ENCODE data around the gene THBS1.

THBS1 gene

DNA sequence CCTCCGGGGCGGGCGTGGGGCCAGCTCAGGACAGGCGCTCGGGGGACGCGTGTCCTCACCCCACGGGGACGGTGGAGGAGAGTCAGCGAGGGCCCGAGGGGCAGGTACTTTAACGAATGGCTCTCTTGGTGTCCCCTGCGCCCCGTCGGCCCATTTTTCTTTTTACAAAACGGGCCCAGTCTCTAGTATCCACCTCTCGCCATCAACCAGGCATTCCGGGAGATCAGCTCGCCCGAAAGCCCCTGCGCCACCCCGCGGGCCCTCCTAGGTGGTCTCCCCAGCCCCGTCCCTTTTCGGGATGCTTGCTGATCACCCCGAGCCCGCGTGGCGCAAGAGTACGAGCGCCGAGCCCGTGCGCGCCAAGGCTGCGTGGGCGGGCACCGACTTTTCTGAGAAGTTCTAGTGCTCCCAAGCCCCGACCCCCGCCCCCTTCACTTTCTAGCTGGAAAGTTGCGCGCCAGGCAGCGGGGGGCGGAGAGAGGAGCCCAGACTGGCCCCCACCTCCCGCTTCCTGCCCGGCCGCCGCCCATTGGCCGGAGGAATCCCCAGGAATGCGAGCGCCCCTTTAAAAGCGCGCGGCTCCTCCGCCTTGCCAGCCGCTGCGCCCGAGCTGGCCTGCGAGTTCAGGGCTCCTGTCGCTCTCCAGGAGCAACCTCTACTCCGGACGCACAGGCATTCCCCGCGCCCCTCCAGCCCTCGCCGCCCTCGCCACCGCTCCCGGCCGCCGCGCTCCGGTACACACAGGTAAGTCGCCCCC, at the start of gene THBS1:
Gene THBS1 (plus strand): TSS at position 595 of the 757 bp plus-strand sequence. CDS start 779 bp downstream, outside the sequence.
- TF ChIP-seq EGR1 (IDR thresholded peaks at IDR 0.05): peak; percentile 93
- TF ChIP-seq ZBTB7A (IDR thresholded peaks at IDR 0.05; ENCODE audit: low read depth): peak; percentile 95
- TF ChIP-seq, protein P1, sequence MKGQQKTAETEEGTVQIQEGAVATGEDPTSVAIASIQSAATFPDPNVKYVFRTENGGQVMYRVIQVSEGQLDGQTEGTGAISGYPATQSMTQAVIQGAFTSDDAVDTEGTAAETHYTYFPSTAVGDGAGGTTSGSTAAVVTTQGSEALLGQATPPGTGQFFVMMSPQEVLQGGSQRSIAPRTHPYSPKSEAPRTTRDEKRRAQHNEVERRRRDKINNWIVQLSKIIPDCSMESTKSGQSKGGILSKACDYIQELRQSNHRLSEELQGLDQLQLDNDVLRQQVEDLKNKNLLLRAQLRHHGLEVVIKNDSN (IDR thresholded peaks at IDR 0.05): no peak
- peak; percentile 93 for TF ChIP-seq TEAD4 (IDR thresholded peaks at IDR 0.05)
- TF ChIP-seq FOXM1 (IDR thresholded peaks at IDR 0.05; ENCODE audit: borderline replicate concordance, low read depth): 0 out of 2 replicates have a peak, but pooled peaks have one; percentile 50
- peak; percentile 20; the same call in 1 of the 2 replicates for TF ChIP-seq RAD21 (IDR thresholded peaks at IDR 0.05; ENCODE audit: low read depth)
- TF ChIP-seq TCF12 (IDR thresholded peaks at IDR 0.05; ENCODE audit: low read depth): peak; percentile 68; the same call in 1 of the 2 replicates
- TF ChIP-seq CEBPB (IDR thresholded peaks at IDR 0.05): no peak; the same call in 1 of the 2 replicates
- peak; percentile 64; the same call in 1 of the 2 replicates for TF ChIP-seq TAF1 (IDR thresholded peaks at IDR 0.05; ENCODE audit: low read depth)
- TF ChIP-seq, protein P2, sequence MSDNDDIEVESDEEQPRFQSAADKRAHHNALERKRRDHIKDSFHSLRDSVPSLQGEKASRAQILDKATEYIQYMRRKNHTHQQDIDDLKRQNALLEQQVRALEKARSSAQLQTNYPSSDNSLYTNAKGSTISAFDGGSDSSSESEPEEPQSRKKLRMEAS (IDR thresholded peaks at IDR 0.05): peak; percentile 14; the same call in 1 of the 2 replicates
- TF ChIP-seq, protein P3, sequence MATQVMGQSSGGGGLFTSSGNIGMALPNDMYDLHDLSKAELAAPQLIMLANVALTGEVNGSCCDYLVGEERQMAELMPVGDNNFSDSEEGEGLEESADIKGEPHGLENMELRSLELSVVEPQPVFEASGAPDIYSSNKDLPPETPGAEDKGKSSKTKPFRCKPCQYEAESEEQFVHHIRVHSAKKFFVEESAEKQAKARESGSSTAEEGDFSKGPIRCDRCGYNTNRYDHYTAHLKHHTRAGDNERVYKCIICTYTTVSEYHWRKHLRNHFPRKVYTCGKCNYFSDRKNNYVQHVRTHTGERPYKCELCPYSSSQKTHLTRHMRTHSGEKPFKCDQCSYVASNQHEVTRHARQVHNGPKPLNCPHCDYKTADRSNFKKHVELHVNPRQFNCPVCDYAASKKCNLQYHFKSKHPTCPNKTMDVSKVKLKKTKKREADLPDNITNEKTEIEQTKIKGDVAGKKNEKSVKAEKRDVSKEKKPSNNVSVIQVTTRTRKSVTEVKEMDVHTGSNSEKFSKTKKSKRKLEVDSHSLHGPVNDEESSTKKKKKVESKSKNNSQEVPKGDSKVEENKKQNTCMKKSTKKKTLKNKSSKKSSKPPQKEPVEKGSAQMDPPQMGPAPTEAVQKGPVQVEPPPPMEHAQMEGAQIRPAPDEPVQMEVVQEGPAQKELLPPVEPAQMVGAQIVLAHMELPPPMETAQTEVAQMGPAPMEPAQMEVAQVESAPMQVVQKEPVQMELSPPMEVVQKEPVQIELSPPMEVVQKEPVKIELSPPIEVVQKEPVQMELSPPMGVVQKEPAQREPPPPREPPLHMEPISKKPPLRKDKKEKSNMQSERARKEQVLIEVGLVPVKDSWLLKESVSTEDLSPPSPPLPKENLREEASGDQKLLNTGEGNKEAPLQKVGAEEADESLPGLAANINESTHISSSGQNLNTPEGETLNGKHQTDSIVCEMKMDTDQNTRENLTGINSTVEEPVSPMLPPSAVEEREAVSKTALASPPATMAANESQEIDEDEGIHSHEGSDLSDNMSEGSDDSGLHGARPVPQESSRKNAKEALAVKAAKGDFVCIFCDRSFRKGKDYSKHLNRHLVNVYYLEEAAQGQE (IDR thresholded peaks at IDR 0.05; ENCODE audit: low read depth): no peak
- no peak for TF ChIP-seq CREB1 (IDR thresholded peaks at IDR 0.05; ENCODE audit: low read depth)

DNA sequence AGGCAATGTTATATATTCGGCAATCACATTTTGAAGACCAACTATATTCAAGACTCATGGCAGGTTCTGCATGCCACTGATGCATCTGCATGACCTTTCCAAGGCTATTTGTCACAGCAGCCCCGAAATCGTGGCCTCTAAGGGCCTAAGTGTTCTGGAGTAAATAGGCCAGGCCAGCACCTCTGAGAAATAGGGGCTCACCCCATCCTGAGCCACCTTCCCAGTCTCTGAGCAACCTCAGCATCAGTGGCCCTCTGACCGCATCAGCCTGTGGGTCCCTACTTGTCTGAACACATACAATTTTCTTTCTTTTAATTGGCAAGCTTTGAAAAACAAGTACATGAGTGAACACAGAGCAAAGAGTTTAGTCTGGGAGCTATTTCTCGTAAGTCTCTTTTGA, 45.9 kb upstream of the THBS1 start:
- no peak for TF ChIP-seq EP300 (IDR thresholded peaks at IDR 0.05; ENCODE audit: borderline replicate concordance)
- no peak for TF ChIP-seq RAD21 (IDR thresholded peaks at IDR 0.05; ENCODE audit: low read depth)
- TF ChIP-seq TCF12 (IDR thresholded peaks at IDR 0.05; ENCODE audit: low read depth): no peak
- no peak for TF ChIP-seq ZBTB7A (IDR thresholded peaks at IDR 0.05; ENCODE audit: low read depth)
- TF ChIP-seq YY1 (IDR thresholded peaks at IDR 0.05; ENCODE audit: low read depth): no peak
- TF ChIP-seq, protein P2 (IDR thresholded peaks at IDR 0.05): no peak
- no peak for TF ChIP-seq TEAD4 (IDR thresholded peaks at IDR 0.05)
- TF ChIP-seq, protein P3 (IDR thresholded peaks at IDR 0.05; ENCODE audit: low read depth): no peak
- TF ChIP-seq FOXM1 (IDR thresholded peaks at IDR 0.05; ENCODE audit: borderline replicate concordance, low read depth): no peak
- TF ChIP-seq TAF1 (IDR thresholded peaks at IDR 0.05; ENCODE audit: low read depth): no peak
- TF ChIP-seq, protein P1 (IDR thresholded peaks at IDR 0.05): no peak
- TF ChIP-seq CREB1 (IDR thresholded peaks at IDR 0.05; ENCODE audit: low read depth): no peak
- TF ChIP-seq NFIC (IDR thresholded peaks at IDR 0.05): no peak
- TF ChIP-seq CEBPB (IDR thresholded peaks at IDR 0.05): no peak

DNA sequence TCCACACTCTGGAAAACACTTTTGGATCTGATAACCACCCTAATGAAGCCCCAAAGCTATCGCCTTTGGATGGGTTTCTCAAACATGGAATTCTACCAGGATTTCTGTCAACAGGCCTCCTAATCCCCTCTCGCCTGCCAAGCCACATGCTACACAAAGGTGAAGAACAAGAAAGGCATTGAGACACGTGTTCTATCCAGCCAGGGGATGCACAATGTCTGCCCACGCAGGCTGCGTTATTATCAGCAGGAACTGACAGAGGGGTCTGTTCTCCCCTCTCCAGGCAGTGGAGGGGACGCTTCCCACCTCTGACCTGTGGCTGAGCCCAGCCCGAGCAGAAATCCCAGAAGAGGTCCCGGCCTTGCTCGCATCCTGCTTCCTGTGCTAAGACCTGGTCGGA, 45.4 kb upstream of the THBS1 start:
- no peak for TF ChIP-seq TCF12 (IDR thresholded peaks at IDR 0.05; ENCODE audit: low read depth)
- TF ChIP-seq ZBTB7A (IDR thresholded peaks at IDR 0.05; ENCODE audit: low read depth): no peak
- TF ChIP-seq YY1 (IDR thresholded peaks at IDR 0.05; ENCODE audit: low read depth): no peak
- no peak for TF ChIP-seq CEBPB (IDR thresholded peaks at IDR 0.05)
- TF ChIP-seq CREB1 (IDR thresholded peaks at IDR 0.05; ENCODE audit: low read depth): no peak
- TF ChIP-seq NFIC (IDR thresholded peaks at IDR 0.05): no peak
- TF ChIP-seq TEAD4 (IDR thresholded peaks at IDR 0.05): no peak
- TF ChIP-seq TAF1 (IDR thresholded peaks at IDR 0.05; ENCODE audit: low read depth): no peak
- no peak for TF ChIP-seq RAD21 (IDR thresholded peaks at IDR 0.05; ENCODE audit: low read depth)
- TF ChIP-seq, protein P1 (IDR thresholded peaks at IDR 0.05): no peak
- no peak for TF ChIP-seq EP300 (IDR thresholded peaks at IDR 0.05; ENCODE audit: borderline replicate concordance)
- no peak for TF ChIP-seq FOXM1 (IDR thresholded peaks at IDR 0.05; ENCODE audit: borderline replicate concordance, low read depth)
- TF ChIP-seq, protein P2 (IDR thresholded peaks at IDR 0.05): no peak
- TF ChIP-seq EGR1 (IDR thresholded peaks at IDR 0.05): no peak
- TF ChIP-seq, protein P3 (IDR thresholded peaks at IDR 0.05; ENCODE audit: low read depth): no peak

Measured in Ishikawa (cell line).